HG02938 (cell line): Measurements from ENCODE around the gene KIF5C.

Experiments
- ATAC-seq: cut with Tn5 transposase; IDR thresholded peaks from one replicate; pipeline ENCODE4 v1.9.1; 2021; ENCODE audit warnings: mild to moderate bottlenecking, moderate library complexity; ENCODE audit not compliant: unreplicated experiment

The KIF5C gene

DNA sequence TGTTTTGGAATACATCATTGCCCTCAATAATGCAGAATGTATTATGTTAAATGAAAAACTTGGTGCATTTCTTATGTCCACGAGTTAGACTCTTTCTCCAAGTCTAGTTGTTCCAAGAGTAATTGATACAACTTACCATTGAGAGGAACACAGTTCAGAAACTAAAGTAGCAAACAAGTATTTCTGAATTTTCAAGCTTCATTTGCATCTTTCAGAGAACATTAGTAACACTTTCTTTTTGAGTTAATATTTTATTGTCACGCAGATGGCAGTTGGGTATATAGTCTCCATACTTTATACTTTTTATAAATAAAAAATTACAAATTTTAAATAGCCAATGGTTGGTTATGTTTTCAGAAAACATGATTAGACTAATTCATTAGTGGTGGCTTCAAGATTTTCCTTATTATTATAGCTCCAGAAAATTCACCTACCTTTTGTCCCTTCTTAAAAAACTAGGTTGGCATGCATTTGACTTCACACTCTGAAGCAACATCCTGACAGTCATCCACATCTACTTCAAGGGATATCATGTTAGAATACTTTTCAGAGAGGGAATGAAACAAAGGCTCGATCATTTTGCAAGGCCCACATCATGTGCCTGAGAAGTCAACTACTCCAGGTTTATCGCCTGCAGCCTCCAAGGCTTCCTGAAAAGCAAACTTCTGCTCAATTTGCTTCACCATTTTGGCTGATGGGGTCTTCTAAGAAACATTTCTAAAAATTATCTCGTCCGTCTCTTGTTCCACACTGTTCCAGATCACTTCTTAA, 193.4 kb downstream of the KIF5C start:
- ATAC-seq = no peak

- ATAC-seq = no peak
These were observed 194.2 kb downstream of the KIF5C start for GRCh38 chr2:149068996-149069888.

GRCh38 chr2:149070681-149071320, 195.8 kb downstream of the KIF5C start:
- ATAC-seq = no peak

- no peak for ATAC-seq
These were observed 200.1 kb downstream of the KIF5C start for GRCh38 chr2:149075105-149075504.

DNA sequence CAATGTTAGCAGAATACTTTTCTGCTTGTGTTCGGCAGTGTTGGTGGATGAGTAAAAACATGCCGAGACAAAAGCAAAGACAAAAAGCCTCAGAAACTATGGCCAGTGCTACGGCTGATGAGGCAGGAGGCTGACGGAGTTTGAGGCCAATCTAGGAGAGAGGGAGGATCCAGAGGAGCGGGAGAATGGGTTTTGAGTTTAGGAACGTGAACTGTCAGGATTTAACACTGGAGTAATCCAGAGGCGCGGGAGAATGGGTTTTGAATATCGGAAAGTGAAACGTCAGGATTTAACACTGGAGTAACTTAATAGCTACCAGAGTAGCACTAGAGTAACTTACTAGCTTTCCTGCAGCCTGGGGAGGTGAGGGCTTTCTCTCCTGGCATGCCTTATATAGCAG, 200.8 kb downstream of the KIF5C start:
- ATAC-seq = no peak
